Germinal center (tissue), 1 donor: ENCODE data around the gene CALY.
A peak's percentile ranks its signal among the peaks of the same experiment; 100 is the strongest.

Experiments used
- DNase-seq: peaks from one replicate; pipeline ENCODE4 v3.0.0; 2012; ENCODE audit warnings: mixed read lengths, low spot score

The CALY gene

DNA sequence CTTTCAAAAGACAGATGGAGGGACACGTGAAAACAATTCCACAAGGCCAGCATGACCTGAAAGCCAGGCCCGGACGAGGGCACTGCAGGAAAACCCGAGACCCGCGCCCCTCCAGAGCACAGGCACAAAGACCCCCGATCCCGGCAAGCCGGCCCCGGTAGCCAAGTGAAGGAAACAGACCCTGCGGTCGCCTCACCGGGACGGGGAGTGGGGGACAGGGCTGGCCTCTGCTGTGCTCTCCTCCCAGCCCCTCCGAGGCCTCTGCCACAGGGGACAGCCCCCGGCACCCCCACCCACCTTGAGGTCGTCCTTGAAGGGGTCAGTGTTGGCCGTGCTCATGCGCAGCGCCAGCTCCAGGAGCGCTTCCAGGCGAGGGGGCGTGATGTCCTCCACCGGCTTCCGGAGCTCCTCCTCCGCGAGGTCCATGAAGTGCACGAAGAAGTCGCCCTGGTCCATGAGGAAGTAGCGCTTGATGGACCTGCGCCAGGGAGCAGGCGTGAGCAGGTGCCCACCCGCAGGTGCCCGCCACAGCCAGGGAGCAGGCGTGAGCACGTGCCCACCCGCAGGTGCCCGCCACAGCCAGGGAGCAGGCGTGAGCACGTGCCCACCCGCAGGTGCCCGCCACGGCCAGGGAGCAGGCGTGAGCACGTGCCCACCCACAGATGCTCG, 48.7 kb downstream of the CALY start:
- no peak for DNase-seq

DNA sequence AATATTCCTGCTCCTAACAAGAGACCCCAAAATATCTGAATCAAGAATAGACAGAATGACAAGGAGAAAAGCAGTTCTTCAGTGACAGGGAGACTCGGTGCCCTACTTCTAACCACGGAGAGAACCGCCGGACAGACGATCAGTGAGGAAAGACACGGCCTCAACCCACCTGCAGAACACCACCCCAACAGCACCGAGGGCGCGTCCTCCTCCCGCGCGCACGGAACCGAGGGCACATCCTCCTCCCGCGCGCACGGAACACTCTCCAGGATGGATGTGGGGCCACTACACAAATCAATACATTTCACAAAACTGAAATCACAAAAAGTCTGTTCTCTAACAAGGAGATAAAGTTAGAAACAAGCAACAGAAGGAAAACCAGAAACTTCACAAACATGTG, 50.3 kb downstream of the CALY start:
- DNase-seq: no peak

DNA sequence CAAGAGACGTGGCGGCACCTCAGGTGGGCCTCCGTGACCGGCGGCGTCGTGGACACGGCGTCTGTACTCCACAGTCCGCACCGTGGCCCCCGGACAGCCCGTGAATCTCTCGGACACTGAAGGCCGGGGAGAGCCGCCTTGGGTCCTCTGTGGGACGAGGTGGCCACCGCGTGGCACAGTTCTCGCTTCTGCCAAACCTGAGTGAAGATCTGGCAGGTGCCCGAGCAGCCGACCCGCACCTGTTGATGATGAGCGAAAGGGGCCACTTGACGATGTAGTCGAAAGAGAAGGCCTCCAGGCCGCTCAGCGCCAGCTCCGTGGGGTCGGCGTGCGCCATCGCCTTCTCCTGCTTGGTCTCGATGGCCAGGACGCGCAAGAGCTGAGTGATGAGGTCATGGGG, 51.5 kb downstream of the CALY start:
- no peak for DNase-seq

DNA sequence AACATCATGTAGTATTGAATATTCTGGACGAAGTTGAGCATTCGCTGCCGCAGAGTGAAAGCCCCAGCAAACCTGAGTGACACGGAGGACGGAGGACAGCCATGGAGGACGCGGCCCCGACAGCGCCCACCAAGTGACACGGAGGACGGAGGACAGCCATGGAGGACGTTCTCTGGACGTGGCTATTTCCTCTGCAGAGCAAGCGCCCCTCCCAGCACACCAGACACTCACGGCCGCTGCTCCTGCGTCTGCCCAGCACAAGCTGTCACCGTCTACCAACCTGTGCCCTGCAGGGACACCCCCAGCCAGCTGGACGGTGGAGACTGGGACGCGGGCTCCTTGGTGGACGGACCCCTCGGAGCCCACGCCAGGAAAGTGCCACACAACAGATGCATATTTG, 52.8 kb downstream of the CALY start:
- DNase-seq: no peak

DNA sequence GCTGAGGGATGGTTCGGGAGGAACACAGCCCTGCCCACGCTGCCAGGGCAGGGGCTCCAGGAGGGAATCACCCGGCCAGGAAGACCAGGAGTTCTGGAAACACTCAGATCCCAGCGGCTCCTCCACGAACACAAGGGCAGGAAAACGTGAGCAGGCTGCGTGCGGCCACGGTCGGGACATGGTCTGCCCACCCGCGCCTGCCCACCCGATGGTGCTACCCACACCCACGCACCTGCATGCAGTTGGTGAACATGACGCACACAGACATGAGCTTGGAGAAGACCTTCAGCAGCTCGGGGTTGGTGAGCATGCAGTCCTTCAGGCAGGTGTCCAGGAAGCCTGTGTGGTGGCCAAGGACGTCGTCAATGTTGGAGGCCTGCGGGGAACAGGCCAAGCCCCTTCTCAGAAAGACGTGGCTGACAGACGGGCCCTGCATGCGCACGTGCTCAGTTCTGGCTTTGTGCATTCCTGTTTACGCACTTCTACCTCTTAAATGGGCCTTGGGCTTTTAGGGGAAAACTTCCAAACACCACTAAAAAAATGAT, 53.8 kb downstream of the CALY start:
- no peak for DNase-seq

DNA sequence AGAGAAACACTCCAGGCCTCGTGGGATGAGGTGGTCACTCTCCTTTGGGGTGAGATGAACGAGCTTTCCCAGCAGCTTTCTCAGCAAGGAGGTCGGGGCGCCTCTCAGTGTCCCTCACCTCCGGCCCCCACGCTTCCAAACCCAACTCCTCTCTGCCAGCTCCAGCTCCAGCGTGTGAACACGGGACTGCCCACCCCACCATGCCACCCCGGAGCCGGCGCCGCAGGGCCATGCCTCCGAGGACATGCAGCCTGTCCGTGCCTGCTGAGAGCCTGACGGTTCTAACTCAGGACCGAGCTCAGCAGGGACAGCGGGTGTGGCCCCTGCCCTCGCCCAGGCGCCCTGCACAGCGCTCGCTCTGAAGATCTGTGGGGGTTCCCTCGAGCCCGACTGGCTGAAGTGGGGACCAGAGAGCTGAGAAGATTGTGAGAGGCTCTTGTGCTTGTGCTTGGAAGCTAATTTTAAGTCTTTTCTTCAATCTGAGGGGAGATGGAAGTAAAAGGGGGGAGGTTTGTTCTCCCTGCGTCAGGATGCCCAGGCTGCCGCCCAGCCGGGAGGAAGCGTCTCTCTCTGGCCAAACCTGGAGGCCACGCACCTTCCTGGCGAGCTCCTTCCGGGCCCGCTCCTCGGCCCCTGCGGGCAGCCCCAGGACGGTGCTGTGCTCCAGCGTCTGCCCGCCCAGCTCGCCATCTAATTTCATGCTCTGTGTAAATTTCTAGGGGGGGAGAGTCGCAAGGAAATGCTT, 54.9 kb downstream of the CALY start:
- no peak for DNase-seq

DNA sequence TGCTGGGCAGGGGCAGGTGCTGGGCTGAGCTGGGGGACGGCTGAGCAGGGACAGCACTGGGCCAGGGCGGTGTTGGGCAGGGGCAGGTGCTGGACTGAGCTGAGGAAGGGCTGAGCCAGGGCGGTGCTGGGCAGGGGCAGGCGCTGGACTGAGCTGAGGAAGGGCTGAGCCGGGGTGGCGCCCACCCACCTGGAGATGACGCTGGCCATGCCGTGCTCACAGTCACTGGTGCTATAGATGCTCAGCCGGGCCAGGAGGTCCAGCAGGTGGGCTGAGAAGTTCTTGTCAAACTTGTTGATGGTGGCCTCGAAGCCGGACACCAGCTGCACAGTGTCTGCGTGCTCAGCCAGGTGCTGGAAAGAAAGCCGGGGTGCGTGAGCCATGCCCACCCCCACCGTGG, 55.6 kb downstream of the CALY start:
- DNase-seq: no peak

DNA sequence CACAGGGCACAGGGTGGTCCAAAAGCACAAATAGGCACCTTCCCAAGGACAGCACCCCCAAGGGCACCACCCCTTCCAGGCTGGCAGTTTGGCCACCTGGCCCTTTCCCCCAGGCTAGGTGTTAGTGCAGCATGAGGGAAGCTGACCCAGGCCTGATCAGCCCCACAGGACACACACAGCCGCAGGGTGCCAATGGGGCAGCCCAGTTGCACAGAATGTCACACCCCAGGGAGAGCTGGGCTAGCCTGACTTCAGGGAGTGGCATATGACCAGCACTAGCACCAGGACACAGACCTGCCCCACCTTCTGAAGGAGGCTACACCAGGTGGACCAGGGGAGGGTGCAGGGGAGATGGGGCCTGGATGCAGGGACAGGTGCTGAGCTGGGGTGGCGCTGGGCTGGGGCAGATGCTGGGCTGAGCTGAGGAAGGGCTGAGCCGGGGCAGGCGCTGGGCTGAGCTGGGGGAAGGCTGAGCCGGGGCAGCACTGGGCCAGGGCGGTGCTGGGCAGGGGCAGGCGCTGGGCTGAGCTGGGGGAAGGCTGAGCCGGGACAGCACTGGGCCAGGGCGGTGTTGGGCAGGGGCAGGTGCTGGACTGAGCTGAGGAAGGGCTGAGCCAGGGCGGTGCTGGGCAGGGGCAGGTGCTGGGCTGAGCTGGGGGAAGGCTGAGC, 56.2 kb downstream of the CALY start:
- no peak for DNase-seq

DNA sequence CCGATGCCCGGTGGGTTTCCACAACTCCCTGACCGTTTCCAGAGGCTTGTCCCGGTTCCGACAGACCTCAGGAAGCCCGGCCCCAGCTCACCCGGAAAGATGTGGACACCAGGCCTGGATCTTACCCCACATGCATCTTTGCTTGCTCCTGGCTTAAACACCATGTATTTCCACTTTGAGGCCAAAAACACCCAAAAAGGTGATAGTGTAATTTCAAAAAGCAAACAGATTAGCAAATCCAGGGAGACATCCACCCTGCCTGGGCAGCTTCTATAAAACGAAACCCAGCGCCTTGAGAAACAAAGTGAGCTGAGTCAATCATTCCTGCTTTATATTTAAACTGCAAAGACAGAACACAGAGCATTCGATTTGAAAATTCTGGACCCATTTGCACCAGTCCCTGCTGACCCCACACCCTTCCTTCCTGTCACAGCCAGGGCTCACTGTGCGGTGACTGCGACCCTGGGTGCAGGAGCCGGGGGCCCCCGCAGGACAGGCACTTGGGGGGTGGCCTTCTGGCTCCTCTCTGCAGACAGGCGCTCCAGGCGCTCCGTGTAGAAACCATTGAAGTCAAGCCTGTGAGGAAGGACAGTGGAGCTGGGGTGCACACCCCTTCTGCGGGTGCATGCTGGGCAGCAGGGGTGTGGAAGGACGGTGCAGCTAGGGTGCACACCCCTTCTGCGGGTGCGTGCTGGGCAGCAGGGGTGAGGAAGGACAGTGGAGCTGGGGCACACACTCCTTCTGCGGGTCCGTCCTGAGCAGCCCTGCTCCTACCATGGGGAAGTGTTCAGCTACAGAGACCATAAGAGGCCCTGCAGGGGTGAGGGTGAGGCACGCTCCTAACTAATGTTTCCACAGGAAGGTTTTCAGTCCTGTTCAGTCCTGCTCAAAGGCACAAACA, 57.1 kb downstream of the CALY start:
- DNase-seq: no peak

DNA sequence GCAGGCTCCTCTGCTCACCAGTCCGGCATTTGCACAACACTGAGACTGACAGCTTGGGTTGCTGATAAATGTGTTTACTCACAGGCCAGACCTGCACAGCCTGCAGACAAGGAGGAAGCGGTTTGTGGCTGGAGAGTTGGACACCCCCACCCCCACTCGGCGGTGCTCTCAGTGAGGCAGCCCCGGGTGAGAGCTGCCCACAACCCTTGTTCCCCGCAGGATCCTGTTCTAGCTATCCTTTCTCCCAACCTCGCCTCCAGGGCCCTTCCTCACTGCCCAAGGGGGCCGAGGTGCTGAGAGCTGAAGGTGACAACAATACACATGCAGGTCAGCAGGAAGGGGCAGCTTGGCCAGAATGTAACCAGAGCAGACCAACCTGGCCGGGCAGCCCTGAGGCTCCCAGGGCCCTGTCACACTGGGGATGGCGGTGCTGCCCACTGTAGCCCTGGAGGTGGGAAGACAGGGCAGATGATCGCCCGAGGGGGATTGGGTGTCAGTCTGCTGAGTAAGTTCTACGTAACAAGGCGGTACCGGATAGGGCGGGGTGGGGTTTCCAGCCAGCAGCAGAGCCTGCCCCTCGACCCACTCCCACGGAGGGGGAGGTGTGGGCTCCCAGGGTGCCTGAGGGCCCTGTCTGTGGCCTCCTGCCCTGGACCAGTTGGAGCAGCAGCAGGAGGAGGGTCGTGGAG, 58.0 kb downstream of the CALY start:
- DNase-seq: peak; percentile 36

DNA sequence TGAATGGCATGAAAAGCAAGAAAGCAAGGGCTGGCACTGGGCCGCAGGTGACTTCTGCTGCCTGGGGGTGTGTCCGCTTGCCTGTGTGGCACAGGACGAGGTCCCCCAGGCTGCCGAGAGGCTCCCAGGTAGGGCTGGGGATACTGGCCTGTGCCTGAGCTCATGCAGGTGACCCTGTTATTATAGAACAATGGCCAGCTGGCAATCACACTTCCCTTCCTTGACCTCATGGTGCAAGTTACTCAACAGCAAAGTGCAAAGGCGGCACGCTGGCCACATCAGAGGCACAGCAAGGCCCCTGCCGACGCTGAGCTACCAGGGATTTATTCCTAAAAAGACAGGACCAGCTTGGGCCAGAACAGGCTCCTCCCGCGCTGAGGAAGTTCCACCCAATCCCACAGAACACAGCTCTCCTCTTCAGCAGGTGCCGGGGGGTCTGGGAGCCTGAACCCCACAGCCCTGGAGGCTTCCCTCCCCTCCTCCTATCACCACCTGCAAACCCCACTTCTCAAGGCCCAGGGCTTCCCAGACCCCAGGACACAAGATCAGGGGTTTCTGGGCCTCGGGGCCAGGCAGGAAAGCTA, 58.6 kb downstream of the CALY start:
- DNase-seq: no peak

DNA sequence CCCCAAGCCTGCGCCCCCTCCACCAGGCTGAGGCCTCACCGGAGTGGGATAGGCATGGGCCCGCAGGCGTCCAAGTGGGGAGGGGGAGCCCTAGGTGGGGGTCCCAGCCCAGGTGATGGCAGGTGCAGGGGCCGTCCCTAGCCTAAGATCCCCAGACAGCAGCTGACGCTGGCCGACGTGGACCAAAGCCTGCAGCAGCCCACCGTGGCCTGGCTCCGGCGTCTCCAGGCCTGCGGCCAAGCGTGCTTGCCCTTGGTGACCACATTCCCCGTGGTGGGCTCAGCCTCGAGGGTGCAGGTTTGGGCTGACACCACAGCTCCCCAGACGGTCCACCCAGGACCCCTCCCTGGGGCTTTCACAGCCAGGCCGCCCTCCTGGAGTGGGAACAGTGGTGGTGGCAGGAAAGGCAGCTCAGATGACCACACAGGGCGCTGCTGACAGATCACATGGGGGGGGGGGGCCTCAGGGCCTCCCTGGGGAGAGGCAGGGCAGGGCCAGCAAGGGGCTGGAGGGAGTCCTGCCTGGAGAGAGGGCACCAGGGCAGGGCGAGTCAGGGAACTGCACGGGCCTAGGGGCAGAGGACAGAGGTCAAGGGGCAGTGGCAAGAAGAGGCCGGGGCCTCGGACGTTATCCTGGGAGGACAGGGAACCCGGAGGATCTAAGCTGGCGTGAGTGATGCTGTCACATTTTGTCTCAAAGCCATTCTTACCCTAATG, 59.3 kb downstream of the CALY start:
- DNase-seq: no peak

DNA sequence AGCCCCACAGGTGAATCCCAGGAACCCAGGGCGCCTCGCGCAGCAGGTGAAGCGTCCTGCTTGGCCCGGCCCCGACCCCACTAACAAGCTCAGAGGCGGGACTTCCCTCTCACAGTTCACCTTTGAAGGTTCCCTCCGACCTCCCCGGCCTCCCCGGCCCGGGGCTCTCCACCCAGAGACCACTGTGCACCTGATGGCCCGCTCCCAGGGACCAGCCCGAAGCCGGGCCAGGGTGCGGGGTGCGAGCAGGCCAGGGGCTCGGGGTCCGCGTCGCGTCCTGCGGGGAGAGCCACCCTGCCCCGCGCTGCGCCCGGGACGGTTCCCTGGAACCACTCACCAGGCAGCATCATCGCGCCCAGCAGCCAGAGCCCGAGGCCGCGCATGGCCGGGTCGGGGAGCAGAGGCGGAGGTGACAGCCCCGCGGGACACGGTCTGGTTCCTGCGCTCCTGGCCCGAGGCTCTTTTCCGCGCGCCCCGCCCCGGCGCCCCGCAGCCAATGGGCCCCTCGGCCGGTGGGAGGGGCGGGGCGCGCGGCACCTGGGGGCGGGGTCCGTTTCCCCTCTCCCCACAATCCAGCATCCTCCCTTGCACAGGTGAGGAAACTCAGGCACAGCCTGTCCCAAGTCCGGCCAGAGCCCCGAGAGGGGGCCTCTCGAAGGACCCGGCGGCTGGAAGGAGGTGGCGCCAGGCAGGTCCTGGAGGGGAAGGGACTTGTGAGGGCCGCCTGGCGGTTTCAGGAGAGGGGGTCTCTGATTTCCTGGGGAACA, 60.1 kb downstream of the CALY start, which contains the start of gene ADAM8:
Gene ADAM8 (minus strand): TSS at position 434 of the 767 bp plus-strand sequence. CDS start 51 bp downstream, at position 383.
- peak; percentile 92 for DNase-seq

DNA sequence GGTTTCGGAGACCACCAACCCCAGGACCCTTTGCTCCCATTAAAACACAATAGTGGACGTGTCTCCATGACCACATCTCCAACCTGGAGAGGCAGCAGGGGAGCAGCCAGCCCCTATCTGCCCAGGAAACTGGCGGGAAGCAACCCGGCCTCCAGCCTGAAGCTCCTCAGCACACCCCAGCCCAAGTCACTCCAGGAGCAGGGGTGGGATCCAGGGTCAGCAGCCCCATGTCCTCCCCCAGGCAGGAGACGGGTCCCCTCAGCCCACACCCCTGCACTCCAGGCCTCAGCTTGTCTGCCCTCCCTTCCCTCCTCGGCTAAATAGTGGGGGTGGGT, 60.6 kb downstream of the CALY start:
- no peak for DNase-seq

DNA sequence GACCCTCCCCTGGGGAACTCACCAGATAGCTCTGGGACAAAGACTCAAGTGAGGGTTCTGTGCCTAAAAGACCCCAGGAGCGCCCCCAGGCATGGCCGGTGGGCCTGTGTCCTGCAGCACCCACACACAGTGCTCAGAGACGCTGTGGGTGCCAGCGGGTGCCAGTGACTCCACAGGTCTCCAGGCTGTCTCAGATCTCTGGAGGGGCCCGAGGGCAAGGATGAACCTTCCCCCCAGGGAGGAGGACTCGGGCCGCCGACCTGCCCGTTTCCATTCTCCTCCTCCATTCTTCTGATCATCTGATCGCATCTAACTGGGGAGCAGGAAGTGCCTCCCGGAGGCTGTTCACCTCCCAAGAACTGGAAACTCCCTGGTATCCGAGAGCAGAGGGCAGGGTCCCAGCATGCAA, 61.0 kb downstream of the CALY start:
- DNase-seq: peak; percentile 63

DNA sequence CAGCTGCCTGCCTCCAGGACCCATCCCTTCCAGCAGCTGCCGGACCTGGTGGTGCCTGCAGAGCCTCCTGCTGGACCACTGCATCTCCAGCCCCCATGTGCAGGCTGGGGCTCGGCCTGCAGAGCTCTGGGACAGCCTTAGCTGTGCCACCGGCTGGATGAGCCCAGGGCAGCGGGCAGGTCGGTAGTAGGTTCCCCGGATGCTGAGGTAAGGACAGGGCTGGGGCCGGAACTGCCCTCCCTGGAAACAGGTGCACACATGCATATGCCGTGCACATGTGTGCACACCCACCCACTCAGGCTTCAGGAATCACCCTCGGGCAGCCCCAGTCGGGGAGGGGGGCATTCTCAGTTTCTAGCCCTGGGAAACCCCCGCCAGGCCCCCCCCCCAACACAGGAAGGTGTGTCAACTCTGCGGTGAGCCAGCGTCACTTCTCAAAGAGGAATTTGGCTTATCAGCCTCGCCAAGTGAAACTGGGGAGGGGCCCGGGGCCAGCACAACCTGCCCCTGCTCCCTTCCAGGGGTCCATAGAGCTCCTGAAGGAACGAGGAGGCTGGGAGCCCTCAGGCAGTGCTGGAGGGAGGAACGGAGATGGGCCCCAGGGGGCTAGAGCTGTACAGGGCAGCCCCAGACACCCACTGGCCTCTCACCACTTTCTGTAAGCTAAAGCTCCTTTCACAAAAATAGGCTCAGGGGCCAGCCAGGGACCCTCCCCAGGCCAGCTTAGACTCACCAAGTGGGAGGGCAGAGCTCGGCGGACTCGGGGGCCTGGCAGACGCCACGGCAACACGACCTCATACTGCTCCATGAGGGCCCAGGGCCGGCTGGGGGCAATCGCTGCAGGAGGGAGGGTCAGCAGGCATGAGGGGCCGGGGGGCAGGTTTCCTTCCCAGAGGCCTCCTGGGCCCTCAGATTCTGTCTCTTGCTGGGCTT, 61.7 kb downstream of the CALY start:
- peak; percentile 75 for DNase-seq
